Neural cell (in vitro differentiated cells): ENCODE results near the gene WDR19.

Source experiments
- CTCF ChIP-seq: fragments of 450-650 bp; IDR thresholded peaks from 2 replicates; pipeline ENCODE4 v1.5.1; 2014; ENCODE audit warnings: antibody characterized with exemption, mild to moderate bottlenecking, moderate library complexity; ENCODE audit not compliant: poor library complexity, severe bottlenecking
- EZH2 ChIP-seq: fragments of 200-600, 300-800 bp; shearing (Covaris generic), sonication (generic); IDR thresholded peaks from 2 replicates; pipeline ENCODE4 v1.6.1; 2014; ENCODE audit warnings: antibody characterized with exemption, low read length, borderline replicate concordance, mild to moderate bottlenecking; ENCODE audit not compliant: insufficient read depth, poor library complexity, severe bottlenecking
- MXI1 ChIP-seq: fragments of 450-650 bp; conservative IDR thresholded peaks from 2 replicates; pipeline ENCODE4 v1.6.1; 2014; ENCODE audit warnings: antibody characterized with exemption, mild to moderate bottlenecking; ENCODE audit not compliant: poor library complexity, severe bottlenecking
- POLR2AphosphoS5 ChIP-seq: IDR thresholded peaks from 2 replicates; pipeline ENCODE4 v1.6.1; 2012
- TF ChIP-seq, protein P1 (sequence below): IDR thresholded peaks from 2 replicates; pipeline ENCODE4 v1.6.1; 2012; ENCODE audit warnings: borderline replicate concordance

DNA sequence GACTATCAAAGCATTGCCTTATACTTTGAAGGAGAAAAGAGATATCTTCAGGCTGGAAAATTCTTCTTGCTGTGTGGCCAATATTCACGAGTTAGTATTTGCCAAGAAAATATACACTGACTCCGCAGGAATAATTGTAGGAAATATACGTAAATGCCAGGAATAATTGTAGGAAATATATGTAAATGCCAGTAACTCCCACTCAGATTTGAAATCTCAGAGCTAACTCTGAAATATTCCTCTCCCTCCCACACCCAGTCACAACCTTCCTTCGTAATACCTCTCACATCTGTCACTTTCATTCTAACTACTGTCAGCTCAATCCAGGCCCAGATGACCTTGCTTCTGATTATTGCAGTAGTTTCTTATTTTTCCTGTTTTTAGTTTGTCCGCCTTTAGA is 73.5 kb downstream of the WDR19 start:
- TF ChIP-seq CTCF (no peak), MXI1 (no peak), POLR2AphosphoS5 (no peak), EZH2 (no peak)
- TF ChIP-seq, protein P1, sequence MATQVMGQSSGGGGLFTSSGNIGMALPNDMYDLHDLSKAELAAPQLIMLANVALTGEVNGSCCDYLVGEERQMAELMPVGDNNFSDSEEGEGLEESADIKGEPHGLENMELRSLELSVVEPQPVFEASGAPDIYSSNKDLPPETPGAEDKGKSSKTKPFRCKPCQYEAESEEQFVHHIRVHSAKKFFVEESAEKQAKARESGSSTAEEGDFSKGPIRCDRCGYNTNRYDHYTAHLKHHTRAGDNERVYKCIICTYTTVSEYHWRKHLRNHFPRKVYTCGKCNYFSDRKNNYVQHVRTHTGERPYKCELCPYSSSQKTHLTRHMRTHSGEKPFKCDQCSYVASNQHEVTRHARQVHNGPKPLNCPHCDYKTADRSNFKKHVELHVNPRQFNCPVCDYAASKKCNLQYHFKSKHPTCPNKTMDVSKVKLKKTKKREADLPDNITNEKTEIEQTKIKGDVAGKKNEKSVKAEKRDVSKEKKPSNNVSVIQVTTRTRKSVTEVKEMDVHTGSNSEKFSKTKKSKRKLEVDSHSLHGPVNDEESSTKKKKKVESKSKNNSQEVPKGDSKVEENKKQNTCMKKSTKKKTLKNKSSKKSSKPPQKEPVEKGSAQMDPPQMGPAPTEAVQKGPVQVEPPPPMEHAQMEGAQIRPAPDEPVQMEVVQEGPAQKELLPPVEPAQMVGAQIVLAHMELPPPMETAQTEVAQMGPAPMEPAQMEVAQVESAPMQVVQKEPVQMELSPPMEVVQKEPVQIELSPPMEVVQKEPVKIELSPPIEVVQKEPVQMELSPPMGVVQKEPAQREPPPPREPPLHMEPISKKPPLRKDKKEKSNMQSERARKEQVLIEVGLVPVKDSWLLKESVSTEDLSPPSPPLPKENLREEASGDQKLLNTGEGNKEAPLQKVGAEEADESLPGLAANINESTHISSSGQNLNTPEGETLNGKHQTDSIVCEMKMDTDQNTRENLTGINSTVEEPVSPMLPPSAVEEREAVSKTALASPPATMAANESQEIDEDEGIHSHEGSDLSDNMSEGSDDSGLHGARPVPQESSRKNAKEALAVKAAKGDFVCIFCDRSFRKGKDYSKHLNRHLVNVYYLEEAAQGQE: no peak
